AG09309 (cell line): ENCODE measurements around the gene DUT.
A peak's percentile ranks its signal among the peaks of the same experiment; 100 is the strongest.

ENCODE experiments used
- DNase-seq: peaks from one replicate; pipeline ENCODE4 v3.0.0-alpha.2; 2010; ENCODE audit warnings: low read depth
- H3K4me3 ChIP-seq: 2 replicates; pipeline ENCODE4 v1.5.1; 2011; ENCODE audit warnings: mild to moderate bottlenecking, low read depth, low read length, moderate library complexity; ENCODE audit not compliant: control insufficient read depth
- CTCF ChIP-seq: IDR thresholded peaks from 2 replicates; pipeline ENCODE4 v1.5.1; 2011; ENCODE audit warnings: mild to moderate bottlenecking, low read depth, low read length, inconsistent platforms; ENCODE audit not compliant: insufficient read depth, control insufficient read depth; ENCODE audit errors: missing control alignments

Gene DUT

GRCh38 chr15:48330855-48331795, at the start of gene DUT:
Gene DUT (plus strand): TSS chr15:48331429. CDS start chr15:48331516, 87 bp downstream.
- no peak for DNase-seq
- no peak for TF ChIP-seq CTCF

GRCh38 chr15:48281674-48282073, 49.6 kb upstream of the DUT start:
- DNase-seq: no peak
- H3K4me3 ChIP-seq: no peak overlapping the region
- no peak for TF ChIP-seq CTCF

More at GRCh38 chr15:48330855-48331795, at the start of gene DUT:
- H3K4me3 ChIP-seq: peak within 1 kb of the TSS; percentile 78

- DNase-seq: no peak
- TF ChIP-seq CTCF: no peak
- H3K4me3 ChIP-seq: no peak overlapping the region
Measured at GRCh38 chr15:48282216-48282615, 49.0 kb upstream of the DUT start.

GRCh38 chr15:48283396-48284145, 47.7 kb upstream of the DUT start:
- no peak overlapping the region for H3K4me3 ChIP-seq
- DNase-seq: no peak
- no peak for TF ChIP-seq CTCF

- no peak overlapping the region for H3K4me3 ChIP-seq
- DNase-seq: peak; percentile 47
- peak; percentile 62 for TF ChIP-seq CTCF
Measured at GRCh38 chr15:48285329-48286214, 45.7 kb upstream of the DUT start.

- no peak for TF ChIP-seq CTCF
Measured at GRCh38 chr15:48289628-48290027, 41.6 kb upstream of the DUT start.

More at GRCh38 chr15:48289628-48290027, 41.6 kb upstream of the DUT start:
- DNase-seq: no peak
- H3K4me3 ChIP-seq: no peak overlapping the region
